Erythroblast (primary cell): Measurements from ENCODE around the gene TTC27.

Experiments
- GATA1 ChIP-seq: IDR thresholded peaks from 2 replicates; pipeline ENCODE4 v1.6.1; 2011; ENCODE audit warnings: low read depth, mild to moderate bottlenecking, control low read depth, low read length, moderate library complexity
- POLR2A ChIP-seq: IDR thresholded peaks from 2 replicates; pipeline ENCODE4 v1.6.1; 2011; ENCODE audit warnings: mild to moderate bottlenecking, low read length

DNA sequence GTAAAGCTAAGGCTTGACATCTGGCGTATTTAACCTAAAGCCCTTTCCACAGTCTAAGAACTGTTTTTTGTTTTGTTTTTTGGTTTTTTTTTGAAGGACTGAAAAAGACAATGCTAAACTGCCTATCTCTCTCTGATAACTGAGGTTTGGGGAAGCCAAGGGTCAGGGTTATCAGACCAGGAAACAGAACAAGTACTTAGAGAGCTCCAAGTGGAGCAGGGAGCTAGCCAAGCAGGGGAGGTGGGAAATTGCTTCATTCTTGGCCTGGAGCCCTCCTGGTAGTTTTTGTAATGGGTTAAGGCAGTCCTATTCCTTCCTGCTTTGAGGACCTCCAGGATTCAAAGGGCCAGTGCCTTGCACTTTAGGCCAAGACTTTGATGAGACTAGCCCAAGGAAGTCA is 164.6 kb downstream of the TTC27 start:
- TF ChIP-seq POLR2A (no peak), GATA1 (no peak)
